Head of caudate nucleus (tissue), 42 donors: Measurements from ENCODE around the gene NKD2.
"Not testable (repeated sequence)": the region's sequence is repeated elsewhere in the genome, so short reads cannot be mapped to it uniquely, and the experiment has no call there.

Experiments
- DNase-seq, 42 donors: peaks; one replicate each; pipeline versions ENCODE4 v3.0.0 to v3.0.0-alpha.2; 2020 to 2021; ENCODE audit warnings: mixed read lengths in 7 of 42
- intact Hi-C: fragments of 100-400 bp; cut with DNase I; formaldehyde crosslinking; loops from one replicate; pipeline ENCODE4 v1.15.0; 2022

Gene NKD2

DNA sequence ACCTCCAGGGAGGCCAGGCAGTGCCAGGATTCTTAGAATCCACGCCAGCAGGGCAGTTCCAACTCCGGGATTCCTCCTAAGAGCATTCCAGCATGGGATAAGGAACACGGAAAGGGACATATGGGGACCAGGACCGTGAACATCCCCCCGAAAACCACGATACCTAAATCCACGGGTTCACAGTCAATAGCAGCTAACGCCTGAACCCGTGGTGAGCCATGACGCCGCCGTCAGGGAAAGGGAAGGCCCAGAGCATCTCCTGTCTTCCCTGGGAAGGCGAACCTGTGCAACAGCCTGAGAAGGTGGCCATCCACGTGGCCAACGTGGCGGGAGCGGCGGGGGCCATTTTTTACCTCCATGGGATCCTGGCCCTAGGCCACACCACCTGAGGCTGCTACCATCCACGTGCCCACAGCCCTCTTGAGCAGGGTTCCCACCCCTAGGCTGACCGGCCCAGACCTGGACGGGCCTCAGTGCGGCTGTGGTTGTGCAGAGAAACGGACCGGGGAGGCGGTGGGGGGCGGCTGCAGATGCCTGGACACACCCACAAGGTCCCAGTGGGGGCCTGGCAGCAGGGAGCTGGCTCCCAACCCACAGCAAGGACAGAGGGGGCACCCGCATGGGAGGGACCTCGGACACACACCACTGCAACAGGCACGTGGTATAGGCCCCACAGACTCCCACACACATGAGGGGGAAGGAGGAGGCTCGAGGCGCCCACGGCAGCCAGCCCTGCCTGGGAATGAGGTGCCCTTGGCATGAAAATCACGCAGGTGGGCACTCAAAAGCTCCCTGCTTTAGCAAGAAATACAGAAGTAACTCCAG is 60.5 kb downstream of the NKD2 start:
- no peak for DNase-seq
- intact Hi-C loops, result no loop called here

DNA sequence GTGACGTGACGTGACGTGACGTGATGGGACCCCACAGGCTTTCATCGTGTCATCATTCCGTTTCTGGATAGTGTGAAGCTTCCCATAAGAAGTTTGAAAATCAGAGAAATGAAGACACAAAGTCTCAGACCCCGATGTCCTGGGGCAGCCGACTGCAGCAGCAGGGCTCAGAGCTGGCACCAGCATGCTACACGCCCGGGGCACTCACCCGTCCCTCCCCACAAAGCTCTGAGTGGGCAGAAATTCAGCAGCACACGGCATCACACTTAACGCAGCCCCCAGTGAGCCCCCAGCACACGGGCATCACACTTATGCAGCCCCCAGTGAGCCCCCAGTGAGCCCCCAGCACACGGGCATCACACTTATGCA is 61.1 kb downstream of the NKD2 start:
- intact Hi-C loops, result no loop called here
- DNase-seq, result no peak

DNA sequence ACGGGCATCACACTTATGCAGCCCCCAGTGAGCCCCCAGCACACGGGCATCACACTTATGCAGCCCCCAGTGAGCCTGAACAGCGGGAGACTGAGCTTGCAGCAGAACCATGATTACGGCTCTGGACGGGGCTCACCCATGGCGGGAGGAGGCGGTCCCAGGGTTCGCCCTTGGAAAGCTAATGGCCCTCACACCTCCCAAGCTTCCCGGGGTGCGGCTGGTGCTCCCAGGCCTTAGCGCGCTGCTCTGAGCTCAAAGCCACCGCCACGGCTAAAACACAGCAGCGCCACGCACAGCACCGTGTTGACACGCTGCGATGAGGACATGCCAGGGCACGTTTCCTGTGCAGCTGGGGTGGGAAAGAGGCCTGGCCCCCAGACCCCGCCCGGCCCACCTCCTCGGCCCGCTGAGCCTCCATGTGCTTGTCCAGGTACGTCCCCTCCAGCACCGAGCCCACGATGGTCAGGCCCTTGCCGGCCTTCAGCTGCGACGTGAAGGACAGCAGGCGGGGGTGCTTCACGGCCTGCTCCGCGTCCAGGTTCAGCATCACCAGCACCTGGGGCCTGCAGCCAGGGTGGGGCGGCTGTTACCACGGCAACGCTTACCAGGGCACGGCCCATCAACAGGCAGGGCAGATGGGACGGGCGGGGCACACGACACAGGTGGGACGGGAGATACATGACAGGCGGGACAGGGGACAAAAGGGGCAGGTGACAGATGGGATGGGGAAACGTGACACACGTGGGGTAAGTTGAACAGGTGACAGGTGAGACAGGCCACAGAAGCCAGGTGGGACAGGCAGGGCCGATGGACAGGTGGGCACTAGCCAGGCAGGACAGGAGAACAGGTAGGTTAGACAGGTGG is 64.9 kb downstream of the NKD2 start:
- intact Hi-C loops, result no loop called here
- DNase-seq, result no peak

- intact Hi-C loops, result no loop called here
- DNase-seq, result no peak
Measured at GRCh38 chr5:1074226-1074625, 65.6 kb downstream of the NKD2 start.

- DNase-seq, result no peak
- intact Hi-C loops, result no loop called here
Measured at GRCh38 chr5:1074816-1075554, 66.4 kb downstream of the NKD2 start.

GRCh38 chr5:1075555-1075881 is 66.9 kb downstream of the NKD2 start:
- no peak for DNase-seq
- intact Hi-C loops, result no loop called here

- intact Hi-C loops, result no loop called here
Measured at GRCh38 chr5:1075931-1076330, 67.3 kb downstream of the NKD2 start.

GRCh38 chr5:1076406-1076805 is 67.8 kb downstream of the NKD2 start:
- DNase-seq, result no peak
- intact Hi-C loops, result no loop called here

More at GRCh38 chr5:1075931-1076330, 67.3 kb downstream of the NKD2 start:
- no peak for DNase-seq

GRCh38 chr5:1077026-1077425 is 68.4 kb downstream of the NKD2 start:
- no peak for DNase-seq
- intact Hi-C loops, result no loop called here

DNA sequence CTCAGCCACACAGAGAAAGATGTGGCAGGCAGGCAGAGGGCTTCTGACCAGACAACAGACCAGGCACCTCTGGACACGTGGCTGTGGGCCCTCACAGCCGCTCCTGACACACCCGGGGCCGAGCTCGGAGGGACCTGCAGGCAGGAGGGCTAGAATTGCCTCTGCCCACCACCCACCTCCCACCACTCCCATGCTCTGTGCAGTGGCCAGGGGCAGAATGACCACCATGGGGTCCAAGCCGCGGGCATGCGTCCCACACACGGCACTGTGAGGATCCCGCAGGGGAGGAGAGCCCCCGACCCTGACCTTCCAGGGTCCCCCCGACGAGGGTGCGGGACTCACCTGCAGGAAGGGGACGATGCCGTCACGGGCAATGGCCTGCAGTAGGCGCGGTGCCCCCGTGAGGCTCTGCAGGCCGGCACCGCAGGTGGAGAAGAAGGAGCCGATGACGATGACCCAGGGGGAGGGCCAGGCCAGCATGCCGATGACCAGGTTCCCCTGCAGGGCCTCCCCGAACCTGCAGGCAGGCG is 69.0 kb downstream of the NKD2 start:
- DNase-seq, result no peak
- intact Hi-C loops, result no loop called here

GRCh38 chr5:1078206-1078605 is 69.6 kb downstream of the NKD2 start:
- intact Hi-C loops, result no loop called here

GRCh38 chr5:1078851-1079250 is 70.2 kb downstream of the NKD2 start:
- intact Hi-C loops, result no loop called here
- DNase-seq, result no peak

More at GRCh38 chr5:1078206-1078605, 69.6 kb downstream of the NKD2 start:
- DNase-seq, result no peak

- no peak for DNase-seq
- intact Hi-C loops, result no loop called here
Measured at GRCh38 chr5:1079486-1079885, 70.9 kb downstream of the NKD2 start.

DNA sequence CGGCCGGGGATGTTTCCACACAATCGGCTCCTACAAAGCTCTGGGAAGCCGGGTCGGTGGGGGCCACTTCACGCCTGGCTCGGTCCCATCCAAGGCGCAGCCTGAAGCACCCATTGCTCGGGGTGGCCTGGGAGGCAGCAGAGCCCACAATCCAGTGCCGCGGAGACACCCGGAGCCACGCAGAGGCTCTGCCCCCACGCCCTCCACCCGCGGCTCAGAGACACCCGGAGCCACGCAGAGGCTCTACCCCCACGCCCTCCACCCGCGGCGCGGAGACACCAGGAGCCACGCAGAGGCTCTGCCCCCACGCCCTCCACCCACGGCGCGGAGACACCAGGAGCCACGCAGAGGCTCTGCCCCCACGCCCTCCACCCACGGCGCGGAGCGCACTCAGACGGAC is 71.4 kb downstream of the NKD2 start:
- DNase-seq, result no peak
- intact Hi-C loops, result no loop called here

- DNase-seq, result no peak
- intact Hi-C loops, result no loop called here
Measured at GRCh38 chr5:1080432-1080831, 71.8 kb downstream of the NKD2 start.

DNA sequence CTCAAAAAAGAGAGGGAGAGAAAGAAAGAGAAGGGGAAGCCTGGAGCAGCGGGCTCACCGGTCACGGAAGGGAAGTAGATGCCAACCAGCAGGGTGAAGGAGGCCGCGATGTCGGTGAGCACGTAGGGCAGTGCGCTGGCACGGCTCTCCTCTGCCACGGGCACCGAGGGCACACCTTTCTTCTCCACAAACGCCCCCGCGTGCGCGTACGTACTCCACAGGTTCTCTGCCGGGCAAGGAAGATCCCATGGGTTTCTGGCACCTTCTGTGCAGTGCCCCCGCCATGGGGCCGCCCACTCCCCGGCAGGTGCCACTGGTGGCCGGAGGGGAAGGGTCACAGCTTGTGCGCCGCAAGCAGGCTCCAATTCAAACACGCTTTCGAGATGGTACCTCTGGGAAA is 72.9 kb downstream of the NKD2 start:
- DNase-seq, result no peak
- intact Hi-C loops, result no loop called here

DNA sequence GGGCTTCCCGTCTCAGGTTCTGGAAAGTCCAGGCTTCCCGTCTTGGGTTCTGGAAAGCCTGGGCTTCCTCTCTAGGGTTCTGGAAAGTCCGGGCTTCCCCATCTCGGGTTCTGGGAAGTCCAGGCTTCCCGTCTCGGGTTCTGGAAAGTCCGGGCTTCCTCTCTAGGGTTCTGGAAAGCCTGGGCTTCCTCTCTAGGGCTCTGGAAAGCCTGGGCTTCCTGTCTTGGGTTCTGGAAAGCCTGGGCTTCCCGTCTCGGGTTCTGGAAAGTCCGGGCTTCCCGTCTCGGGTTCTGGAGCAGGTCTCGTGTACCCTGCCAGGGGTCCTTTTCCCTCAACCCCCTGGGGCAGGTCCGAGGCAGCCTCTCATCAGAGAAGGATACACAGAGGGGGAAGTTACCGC is 74.4 kb downstream of the NKD2 start:
- intact Hi-C loops, DNase-seq: not testable (repeated sequence)

DNA sequence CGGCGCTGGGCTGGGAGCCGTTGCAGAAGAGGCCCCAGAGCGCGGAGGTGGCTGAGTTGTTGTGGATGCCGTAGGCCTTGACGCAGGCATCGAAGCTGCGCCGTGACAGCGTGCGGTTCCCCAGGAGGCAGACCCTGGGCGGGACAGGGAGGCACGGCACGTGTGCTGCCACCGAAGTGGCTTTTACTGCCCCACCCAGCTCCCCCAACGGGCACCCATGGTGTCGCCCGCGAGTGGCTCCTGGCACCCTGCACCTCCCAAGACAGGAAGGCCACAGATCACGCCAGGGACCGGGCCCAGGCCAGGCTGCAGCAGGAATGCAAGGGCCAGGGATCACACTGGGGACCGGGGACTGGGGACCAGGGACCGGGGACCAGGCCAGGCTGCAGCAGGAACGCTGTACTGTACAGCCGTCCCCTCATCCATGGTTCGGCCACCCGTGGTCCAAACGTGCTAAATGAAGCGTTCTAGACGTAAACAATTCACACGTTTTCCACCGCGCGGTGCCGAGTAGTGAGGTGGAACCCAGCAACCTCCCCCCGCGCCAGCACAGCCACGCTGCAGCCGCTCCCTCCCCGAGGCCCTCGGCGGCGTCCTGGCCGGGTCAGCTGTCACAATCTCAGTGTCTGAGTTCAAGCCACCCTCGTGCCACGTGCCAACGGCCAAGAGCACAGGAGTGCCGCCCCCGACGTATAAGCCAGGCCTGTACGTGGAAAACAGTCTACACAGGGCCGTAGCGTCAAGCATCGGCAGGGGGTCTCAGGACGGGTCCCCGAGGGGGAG is 75.4 kb downstream of the NKD2 start:
- intact Hi-C loops, result no loop called here
- no peak for DNase-seq

DNA sequence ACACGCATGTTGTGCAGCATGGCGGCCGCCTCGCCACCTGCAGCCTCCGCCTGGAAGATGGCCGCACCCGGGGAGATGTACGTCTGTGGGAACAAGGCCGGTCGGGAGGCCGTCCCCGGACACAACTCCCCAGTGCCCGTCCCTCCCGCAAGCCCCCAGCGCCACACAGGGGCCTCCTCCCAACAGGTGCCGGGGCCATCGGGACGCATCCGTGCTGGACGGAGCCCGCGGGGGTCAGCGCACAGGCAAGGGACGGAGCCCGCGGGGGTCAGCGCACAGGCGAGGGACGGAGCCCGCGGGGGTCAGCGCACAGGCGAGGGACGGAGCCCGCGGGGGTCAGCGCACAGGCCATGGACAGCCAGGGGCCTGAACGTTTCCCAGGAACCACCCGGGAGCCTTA is 76.8 kb downstream of the NKD2 start:
- intact Hi-C loops, result no loop called here
- DNase-seq, result no peak
